NCI-H460 (cell line): Measurements from ENCODE around the gene CDKN1B. TPM values are rescaled to one million over a fixed set of nuclear protein-coding genes. Genes with fewer than 3 reads are reported as not detected.
A peak's percentile ranks its signal among the peaks of the same experiment; 100 is the strongest.

Source experiments
- DNase-seq: peaks from one replicate; pipeline ENCODE4 v3.0.0-alpha.2; 2016; ENCODE audit warnings: low read depth; ENCODE audit errors: extremely low read depth
- small RNA-seq, 2 experiments: library from RNA; depleted of rRNA; stranded (forward); fragments of <200 nt; gene quantifications; one replicate each; pipeline ENCODE3, GENCODE V24; 2014
- total RNA-seq: library from RNA; depleted of rRNA; stranded (reverse); fragments of >200 nt; shearing (Covaris generic); gene quantifications from 2 replicates; pipeline ENCODE4 v1.2.3, GENCODE V29; 2014; rRNA removed

Gene CDKN1B
- total RNA-seq, 1 experiment from 2014 or later, result 33.1 TPM

DNA sequence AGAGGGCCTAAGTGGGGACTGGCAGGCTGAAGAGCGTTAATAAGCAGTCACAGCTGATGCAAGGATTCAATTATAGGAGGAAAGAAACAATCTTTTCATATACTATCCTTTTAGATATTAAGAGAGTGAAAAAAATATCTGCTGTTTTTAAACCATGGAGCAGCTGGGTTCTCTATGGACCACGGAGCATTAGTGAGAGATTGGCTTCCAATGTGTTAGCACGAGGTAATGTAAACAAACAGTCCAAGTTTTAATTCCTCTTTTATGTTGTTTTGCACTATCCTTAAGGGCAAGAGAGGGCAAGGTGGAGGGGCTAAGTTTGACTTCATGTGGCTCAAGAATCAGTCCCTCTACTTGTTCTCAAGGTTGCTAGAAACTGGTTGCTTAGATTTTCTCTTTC lies 30.9 kb downstream of the CDKN1B start:
- no peak for DNase-seq

DNA sequence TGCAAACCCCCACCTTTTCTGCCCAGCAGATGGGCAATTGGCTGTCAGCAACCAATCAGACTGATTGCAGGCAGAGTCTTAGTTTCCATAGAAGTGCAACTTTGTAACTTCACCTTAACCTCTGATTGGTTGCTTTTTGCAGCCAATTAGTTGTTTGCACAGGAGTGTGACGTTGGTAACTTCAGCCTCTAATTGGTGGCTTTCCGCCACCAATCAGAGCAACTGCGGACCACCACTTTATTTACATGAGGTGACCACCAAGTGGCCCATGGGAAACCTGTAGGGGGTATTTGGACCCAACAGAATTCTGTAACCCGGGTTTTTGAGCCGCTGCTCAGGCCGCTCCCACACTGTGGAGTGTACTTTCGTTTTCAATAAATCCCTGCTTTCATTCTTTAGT lies 32.3 kb downstream of the CDKN1B start:
- peak; percentile 73 for DNase-seq

DNA sequence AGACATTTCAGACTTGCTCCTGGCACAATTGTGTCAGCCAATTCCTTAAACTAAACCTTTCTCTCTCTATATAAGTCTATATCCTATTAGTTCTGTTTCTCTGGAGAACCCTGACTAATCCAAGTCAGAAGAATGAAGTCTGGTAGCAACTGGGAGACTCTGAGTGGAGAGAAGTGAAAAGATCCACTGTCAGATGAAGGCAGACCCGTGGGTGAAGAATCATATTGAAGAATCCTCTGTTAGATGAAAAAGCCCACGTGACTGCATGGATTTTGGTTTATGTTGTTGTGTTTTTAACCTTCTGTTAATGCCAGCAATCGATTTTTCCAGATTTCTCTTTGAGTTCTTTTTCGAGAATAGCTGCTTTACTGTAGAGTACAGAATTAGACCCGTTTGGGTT lies 38.8 kb downstream of the CDKN1B start:
- DNase-seq, result no peak

- no peak for DNase-seq
These were observed 40.0 kb downstream of the CDKN1B start for GRCh38 chr12:12757121-12757520.

DNA sequence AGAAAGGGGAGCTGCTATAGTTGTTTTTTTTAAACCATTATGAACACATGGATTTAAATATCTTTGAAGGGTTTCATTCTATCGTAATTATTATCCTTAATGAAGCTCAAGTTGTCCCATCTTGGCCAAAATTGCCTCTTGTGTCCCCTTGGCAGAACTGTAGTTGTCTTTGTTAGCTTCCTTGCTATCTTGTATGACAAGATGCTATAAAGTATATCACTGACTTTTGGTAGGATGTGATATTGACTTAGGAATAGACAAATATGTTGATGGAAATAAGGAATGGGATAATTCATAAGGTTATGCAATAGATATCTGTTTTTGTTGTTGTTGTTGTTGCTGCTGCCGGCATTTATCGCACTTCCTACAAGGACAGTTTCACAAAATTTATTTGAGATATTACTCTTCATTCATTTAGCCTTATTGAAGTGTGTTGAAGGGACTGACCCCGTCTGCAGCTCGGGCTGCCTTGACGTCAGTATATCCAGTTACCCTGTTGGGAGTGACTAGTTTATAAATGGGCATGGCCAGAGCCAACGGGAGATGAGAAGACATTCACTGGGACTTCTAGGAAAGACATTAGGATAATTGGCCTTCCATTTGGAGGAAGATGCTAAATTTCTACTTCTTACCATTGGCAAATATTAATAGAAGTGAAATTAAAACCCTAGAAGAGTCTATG lies 42.2 kb downstream of the CDKN1B start:
- DNase-seq, result peak; percentile 81

GRCh38 chr12:12764824-12765223 lies 47.7 kb downstream of the CDKN1B start:
- no peak for DNase-seq

- DNase-seq, result no peak
These were observed 53.1 kb downstream of the CDKN1B start for GRCh38 chr12:12770262-12770661.

Small RNAs within 50 kb of the gene (small RNA-seq; reads per million reads assigned to genes)
- 0 reads per million in 2 experiments for gene MIR613

Other genes starting within 250 kb of the CDKN1B start
- 11.0 and 11.2 TPM in 2 replicates for gene DUSP16, start 154.5 kb upstream of the CDKN1B start, total RNA-seq
- 19.3 and 21.4 TPM in 2 replicates for gene CREBL2, start 105.5 kb upstream of the CDKN1B start, total RNA-seq
- gene GPR19, start 21.2 kb upstream of the CDKN1B start, total RNA-seq, result 0.10 and 0.40 TPM in 2 replicates
- 0.42 and 1.4 TPM in 2 replicates for gene APOLD1, start 68.3 kb downstream of the CDKN1B start, total RNA-seq
- gene DDX47, start 96.0 kb downstream of the CDKN1B start, total RNA-seq, result 58.5 and 59.7 TPM in 2 replicates
- 94.6 and 96.3 TPM in 2 replicates for gene GPRC5A, start 174.2 kb downstream of the CDKN1B start, total RNA-seq
- not detected in 2 replicates for gene GPRC5D, start 234.8 kb downstream of the CDKN1B start, total RNA-seq